ENCODE measurements around the gene PLTP. TPM values are rescaled to one million over a fixed set of nuclear protein-coding genes. Genes with fewer than 3 reads are reported as not detected.

The PLTP gene
- total and polyA plus RNA-seq, 2 experiments from 2014 or later, result 108 to 160 TPM

DNA sequence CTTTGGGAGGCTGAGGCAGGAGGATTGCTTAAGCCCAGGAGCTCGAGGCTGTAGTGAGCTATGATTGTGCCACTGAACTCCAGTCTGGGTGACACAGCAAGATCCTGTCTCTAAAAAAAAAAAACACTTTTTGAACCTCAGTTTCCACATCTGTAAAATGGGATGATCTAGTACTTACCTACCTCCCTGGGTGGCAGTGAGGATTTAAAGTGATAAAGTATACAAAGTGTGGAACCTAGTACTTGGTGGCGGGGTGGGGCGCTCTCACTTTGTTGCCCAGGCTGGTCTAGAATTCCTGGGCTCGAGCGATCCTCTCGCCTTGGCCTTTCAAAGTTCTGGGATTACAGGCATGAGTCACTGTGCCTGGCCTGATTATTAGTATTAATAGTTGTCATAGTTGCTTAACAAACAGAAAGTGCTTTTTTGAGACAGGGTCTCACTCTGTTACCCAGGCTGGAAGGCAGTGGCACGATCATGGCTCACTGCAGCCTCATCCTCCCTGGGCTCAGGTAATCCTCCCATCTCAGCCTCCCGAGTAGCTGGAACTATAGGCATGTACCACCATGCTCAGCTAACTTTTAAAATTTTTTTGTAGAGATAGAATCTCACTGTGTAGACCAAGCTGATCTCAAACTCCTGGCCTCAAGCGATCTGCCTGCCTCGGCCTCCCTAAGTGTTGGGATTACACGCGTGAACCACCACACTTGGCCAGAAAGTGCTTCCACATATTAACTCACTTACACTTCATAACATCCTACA, 7.0 kb upstream of the PLTP start (continued):
- TF ChIP-seq, protein P1, sequence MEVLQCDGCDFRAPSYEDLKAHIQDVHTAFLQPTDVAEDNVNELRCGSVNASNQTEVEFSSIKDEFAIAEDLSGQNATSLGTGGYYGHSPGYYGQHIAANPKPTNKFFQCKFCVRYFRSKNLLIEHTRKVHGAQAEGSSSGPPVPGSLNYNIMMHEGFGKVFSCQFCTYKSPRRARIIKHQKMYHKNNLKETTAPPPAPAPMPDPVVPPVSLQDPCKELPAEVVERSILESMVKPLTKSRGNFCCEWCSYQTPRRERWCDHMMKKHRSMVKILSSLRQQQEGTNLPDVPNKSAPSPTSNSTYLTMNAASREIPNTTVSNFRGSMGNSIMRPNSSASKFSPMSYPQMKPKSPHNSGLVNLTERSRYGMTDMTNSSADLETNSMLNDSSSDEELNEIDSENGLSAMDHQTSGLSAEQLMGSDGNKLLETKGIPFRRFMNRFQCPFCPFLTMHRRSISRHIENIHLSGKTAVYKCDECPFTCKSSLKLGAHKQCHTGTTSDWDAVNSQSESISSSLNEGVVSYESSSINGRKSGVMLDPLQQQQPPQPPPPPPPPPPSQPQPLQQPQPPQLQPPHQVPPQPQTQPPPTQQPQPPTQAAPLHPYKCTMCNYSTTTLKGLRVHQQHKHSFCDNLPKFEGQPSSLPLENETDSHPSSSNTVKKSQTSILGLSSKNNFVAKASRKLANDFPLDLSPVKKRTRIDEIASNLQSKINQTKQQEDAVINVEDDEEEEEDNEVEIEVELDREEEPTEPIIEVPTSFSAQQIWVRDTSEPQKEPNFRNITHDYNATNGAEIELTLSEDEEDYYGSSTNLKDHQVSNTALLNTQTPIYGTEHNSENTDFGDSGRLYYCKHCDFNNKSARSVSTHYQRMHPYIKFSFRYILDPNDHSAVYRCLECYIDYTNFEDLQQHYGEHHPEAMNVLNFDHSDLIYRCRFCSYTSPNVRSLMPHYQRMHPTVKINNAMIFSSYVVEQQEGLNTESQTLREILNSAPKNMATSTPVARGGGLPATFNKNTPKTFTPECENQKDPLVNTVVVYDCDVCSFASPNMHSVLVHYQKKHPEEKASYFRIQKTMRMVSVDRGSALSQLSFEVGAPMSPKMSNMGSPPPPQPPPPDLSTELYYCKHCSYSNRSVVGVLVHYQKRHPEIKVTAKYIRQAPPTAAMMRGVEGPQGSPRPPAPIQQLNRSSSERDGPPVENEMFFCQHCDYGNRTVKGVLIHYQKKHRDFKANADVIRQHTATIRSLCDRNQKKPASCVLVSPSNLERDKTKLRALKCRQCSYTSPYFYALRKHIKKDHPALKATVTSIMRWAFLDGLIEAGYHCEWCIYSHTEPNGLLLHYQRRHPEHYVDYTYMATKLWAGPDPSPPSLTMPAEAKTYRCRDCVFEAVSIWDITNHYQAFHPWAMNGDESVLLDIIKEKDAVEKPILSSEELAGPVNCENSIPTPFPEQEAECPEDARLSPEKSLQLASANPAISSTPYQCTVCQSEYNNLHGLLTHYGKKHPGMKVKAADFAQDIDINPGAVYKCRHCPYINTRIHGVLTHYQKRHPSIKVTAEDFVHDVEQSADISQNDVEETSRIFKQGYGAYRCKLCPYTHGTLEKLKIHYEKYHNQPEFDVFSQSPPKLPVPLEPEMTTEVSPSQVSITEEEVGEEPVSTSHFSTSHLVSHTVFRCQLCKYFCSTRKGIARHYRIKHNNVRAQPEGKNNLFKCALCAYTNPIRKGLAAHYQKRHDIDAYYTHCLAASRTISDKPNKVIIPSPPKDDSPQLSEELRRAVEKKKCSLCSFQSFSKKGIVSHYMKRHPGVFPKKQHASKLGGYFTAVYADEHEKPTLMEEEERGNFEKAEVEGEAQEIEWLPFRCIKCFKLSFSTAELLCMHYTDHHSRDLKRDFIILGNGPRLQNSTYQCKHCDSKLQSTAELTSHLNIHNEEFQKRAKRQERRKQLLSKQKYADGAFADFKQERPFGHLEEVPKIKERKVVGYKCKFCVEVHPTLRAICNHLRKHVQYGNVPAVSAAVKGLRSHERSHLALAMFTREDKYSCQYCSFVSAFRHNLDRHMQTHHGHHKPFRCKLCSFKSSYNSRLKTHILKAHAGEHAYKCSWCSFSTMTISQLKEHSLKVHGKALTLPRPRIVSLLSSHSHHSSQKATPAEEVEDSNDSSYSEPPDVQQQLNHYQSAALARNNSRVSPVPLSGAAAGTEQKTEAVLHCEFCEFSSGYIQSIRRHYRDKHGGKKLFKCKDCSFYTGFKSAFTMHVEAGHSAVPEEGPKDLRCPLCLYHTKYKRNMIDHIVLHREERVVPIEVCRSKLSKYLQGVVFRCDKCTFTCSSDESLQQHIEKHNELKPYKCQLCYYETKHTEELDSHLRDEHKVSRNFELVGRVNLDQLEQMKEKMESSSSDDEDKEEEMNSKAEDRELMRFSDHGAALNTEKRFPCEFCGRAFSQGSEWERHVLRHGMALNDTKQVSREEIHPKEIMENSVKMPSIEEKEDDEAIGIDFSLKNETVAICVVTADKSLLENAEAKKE (CRISPR knock-in tag; IDR thresholded peaks at IDR 0.05), result no peak
- TF ChIP-seq ZNF331 (CRISPR knock-in tag; IDR thresholded peaks at IDR 0.05; ENCODE audit: low read depth), result no peak
- no peak for TF ChIP-seq NANOG (IDR thresholded peaks at IDR 0.05; ENCODE audit: borderline replicate concordance)
- TF ChIP-seq, protein P2, sequence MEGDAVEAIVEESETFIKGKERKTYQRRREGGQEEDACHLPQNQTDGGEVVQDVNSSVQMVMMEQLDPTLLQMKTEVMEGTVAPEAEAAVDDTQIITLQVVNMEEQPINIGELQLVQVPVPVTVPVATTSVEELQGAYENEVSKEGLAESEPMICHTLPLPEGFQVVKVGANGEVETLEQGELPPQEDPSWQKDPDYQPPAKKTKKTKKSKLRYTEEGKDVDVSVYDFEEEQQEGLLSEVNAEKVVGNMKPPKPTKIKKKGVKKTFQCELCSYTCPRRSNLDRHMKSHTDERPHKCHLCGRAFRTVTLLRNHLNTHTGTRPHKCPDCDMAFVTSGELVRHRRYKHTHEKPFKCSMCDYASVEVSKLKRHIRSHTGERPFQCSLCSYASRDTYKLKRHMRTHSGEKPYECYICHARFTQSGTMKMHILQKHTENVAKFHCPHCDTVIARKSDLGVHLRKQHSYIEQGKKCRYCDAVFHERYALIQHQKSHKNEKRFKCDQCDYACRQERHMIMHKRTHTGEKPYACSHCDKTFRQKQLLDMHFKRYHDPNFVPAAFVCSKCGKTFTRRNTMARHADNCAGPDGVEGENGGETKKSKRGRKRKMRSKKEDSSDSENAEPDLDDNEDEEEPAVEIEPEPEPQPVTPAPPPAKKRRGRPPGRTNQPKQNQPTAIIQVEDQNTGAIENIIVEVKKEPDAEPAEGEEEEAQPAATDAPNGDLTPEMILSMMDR (conservative IDR thresholded peaks at IDR 0.05; ENCODE audit: low read depth in 2 of 2), result no peak
- no peak for TF ChIP-seq EZH2 (IDR thresholded peaks at IDR 0.05; ENCODE audit: low read depth, unreplicated experiment)
- TF ChIP-seq, protein P3, sequence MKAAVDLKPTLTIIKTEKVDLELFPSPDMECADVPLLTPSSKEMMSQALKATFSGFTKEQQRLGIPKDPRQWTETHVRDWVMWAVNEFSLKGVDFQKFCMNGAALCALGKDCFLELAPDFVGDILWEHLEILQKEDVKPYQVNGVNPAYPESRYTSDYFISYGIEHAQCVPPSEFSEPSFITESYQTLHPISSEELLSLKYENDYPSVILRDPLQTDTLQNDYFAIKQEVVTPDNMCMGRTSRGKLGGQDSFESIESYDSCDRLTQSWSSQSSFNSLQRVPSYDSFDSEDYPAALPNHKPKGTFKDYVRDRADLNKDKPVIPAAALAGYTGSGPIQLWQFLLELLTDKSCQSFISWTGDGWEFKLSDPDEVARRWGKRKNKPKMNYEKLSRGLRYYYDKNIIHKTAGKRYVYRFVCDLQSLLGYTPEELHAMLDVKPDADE (IDR thresholded peaks at IDR 0.05), result no peak
- TF ChIP-seq, protein P4, sequence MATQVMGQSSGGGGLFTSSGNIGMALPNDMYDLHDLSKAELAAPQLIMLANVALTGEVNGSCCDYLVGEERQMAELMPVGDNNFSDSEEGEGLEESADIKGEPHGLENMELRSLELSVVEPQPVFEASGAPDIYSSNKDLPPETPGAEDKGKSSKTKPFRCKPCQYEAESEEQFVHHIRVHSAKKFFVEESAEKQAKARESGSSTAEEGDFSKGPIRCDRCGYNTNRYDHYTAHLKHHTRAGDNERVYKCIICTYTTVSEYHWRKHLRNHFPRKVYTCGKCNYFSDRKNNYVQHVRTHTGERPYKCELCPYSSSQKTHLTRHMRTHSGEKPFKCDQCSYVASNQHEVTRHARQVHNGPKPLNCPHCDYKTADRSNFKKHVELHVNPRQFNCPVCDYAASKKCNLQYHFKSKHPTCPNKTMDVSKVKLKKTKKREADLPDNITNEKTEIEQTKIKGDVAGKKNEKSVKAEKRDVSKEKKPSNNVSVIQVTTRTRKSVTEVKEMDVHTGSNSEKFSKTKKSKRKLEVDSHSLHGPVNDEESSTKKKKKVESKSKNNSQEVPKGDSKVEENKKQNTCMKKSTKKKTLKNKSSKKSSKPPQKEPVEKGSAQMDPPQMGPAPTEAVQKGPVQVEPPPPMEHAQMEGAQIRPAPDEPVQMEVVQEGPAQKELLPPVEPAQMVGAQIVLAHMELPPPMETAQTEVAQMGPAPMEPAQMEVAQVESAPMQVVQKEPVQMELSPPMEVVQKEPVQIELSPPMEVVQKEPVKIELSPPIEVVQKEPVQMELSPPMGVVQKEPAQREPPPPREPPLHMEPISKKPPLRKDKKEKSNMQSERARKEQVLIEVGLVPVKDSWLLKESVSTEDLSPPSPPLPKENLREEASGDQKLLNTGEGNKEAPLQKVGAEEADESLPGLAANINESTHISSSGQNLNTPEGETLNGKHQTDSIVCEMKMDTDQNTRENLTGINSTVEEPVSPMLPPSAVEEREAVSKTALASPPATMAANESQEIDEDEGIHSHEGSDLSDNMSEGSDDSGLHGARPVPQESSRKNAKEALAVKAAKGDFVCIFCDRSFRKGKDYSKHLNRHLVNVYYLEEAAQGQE (IDR thresholded peaks at IDR 0.05; ENCODE audit: unreplicated experiment), result no peak
- no peak for TF ChIP-seq ZNF114 (CRISPR knock-in tag; IDR thresholded peaks at IDR 0.05)
- no peak for TF ChIP-seq POLR2AphosphoS5 (IDR thresholded peaks at IDR 0.05; ENCODE audit: low read depth)
- no peak for TF ChIP-seq EZH2phosphoT487 (IDR thresholded peaks at IDR 0.05; ENCODE audit: unreplicated experiment)
- no peak for TF ChIP-seq JUNB (IDR thresholded peaks at IDR 0.05; ENCODE audit: unreplicated experiment)
